LNCaP clone FGC (cell line): ENCODE results near the gene CDKL1.
"Not testable (repeated sequence)": the region's sequence is repeated elsewhere in the genome, so short reads cannot be mapped to it uniquely, and the experiment has no call there.

ENCODE experiments used
- DNase-seq: peaks from one replicate; pipeline ENCODE4 v3.0.0-alpha.2; 2011; ENCODE audit warnings: low read depth
- H3K4me3 ChIP-seq: 2 replicates; pipeline ENCODE4 v1.5.1; 2011; ENCODE audit warnings: mild to moderate bottlenecking, low read depth, low read length, control low read depth
- TF ChIP-seq, protein P1 (sequence below): IDR thresholded peaks from 2 replicates; pipeline ENCODE4 v1.5.1; 2012; ENCODE audit warnings: mild to moderate bottlenecking; ENCODE audit not compliant: control insufficient read depth, insufficient read depth; ENCODE audit errors: extremely low read depth

CDKL1 gene

DNA sequence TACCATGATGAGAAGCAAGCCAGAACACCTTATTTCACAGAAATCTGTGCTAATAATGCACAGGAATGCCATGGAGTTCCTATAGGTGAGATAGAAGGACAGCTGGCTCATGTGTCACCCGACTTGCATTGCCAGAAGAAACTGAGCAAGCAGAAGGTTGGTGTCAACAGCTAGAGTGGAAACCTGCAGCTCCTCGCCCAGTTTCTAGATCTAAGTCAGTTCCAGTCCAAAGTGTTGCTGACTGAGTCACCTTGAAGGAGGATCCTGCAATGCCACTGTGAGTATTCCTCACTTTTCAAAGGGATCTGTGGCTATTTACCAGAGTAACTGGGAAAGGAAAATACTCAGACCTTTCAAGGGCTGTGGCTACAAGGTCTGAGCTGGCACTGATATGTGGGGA is 17.1 kb downstream of the CDKL1 start:
- no peak for DNase-seq
- TF ChIP-seq, protein P1, sequence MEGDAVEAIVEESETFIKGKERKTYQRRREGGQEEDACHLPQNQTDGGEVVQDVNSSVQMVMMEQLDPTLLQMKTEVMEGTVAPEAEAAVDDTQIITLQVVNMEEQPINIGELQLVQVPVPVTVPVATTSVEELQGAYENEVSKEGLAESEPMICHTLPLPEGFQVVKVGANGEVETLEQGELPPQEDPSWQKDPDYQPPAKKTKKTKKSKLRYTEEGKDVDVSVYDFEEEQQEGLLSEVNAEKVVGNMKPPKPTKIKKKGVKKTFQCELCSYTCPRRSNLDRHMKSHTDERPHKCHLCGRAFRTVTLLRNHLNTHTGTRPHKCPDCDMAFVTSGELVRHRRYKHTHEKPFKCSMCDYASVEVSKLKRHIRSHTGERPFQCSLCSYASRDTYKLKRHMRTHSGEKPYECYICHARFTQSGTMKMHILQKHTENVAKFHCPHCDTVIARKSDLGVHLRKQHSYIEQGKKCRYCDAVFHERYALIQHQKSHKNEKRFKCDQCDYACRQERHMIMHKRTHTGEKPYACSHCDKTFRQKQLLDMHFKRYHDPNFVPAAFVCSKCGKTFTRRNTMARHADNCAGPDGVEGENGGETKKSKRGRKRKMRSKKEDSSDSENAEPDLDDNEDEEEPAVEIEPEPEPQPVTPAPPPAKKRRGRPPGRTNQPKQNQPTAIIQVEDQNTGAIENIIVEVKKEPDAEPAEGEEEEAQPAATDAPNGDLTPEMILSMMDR: no peak
- H3K4me3 ChIP-seq: no peak overlapping the region

DNA sequence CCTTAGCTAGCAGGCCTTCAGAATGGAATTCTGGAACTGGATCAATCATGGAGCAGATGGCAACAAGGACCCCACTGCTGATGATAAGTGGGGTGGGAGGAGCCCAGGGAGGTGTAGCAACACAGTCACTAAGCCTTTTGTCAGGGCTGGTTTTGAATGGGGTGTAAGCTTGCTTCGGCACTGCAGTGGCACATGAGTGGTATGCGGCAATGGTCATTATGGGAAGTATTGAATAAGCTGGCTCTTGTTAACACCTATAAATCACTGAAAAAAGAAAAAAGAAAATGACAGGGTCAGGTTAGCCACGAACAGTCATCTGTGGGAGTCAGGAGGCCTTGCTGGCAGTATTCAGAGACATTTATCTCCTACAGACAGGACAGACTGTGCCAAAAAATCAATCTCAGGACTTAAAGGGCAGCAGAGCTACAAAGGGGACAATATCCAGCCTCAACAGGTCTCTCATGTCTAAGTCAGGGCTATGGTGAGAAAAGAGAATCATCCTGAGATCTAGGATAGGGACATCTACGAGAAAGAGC is 19.1 kb downstream of the CDKL1 start:
- H3K4me3 ChIP-seq: no peak overlapping the region
- TF ChIP-seq, protein P1: no peak
- no peak for DNase-seq

DNA sequence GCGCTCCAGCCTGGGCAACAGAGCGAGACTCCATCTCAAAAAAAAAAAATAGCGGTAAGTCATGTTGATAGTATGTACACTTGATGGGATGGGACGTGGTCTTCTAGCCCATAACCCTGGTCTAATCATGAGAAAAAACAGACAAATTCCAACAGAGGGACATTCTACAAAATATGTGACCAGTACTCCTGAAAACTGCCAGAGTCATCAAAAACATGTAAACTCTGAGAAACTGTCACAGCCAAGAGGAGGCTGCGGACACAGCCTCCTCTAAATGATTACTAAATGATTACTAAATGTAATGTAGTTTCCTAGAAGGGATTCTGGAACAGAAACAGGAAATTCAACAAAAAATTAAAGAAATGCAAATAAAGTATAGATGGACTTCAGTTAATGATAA is 20.9 kb downstream of the CDKL1 start:
- DNase-seq: no peak
- no peak overlapping the region for H3K4me3 ChIP-seq
- TF ChIP-seq, protein P1: no peak

DNA sequence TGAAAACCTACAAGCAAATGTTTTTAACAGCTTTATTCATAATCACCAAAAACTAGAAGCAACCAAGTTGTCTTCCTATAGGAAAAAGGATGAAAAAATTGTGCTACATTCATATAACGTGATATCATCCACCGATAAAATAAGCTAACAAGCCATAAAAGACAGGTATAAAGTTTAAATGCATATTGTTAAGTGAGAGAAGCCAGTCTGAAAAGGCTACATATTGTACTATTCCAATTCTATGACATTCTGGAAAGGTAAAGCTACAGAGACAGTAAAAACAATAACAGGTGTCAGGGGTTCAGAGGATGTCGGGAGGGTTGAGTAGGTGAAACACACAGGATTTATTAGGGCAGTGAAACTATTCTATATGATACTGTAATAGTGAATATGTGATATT is 22.7 kb downstream of the CDKL1 start:
- DNase-seq: no peak
- TF ChIP-seq, protein P1: no peak

GRCh38 chr14:50371546-50371945 is 25.1 kb downstream of the CDKL1 start:
- no peak for DNase-seq
- TF ChIP-seq, protein P1: no peak
- H3K4me3 ChIP-seq: no peak overlapping the region

More for the DNA sequence above, 22.7 kb downstream of the CDKL1 start:
- no peak overlapping the region for H3K4me3 ChIP-seq

GRCh38 chr14:50366589-50366988 is 30.1 kb downstream of the CDKL1 start:
- TF ChIP-seq, protein P1: no peak
- no peak overlapping the region for H3K4me3 ChIP-seq
- DNase-seq: no peak

GRCh38 chr14:50366115-50366514 is 30.6 kb downstream of the CDKL1 start:
- no peak overlapping the region for H3K4me3 ChIP-seq
- DNase-seq: no peak
- TF ChIP-seq, protein P1: no peak

DNA sequence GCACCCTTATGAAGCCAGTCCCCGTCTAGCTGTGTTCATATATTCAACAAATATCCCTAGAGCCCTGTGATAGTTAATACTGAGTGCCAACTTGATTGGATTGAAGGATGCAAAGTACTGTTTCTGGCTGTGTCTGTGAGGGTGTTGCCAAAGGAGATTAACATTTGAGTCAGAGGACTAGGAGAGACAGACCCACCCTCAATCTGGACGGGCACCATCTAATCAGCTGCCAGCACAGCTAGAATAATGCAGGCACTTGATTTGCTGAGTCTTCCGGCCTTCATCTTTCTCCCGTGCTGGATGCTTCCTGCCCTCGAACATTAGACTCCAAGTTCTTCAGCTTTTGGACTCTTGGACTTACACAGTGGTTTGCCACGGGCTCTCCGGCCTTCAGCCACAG is 31.1 kb downstream of the CDKL1 start:
- H3K4me3 ChIP-seq, DNase-seq: not testable (repeated sequence)
